Measurements from ENCODE around the gene WRNIP1. TPM values are rescaled to one million over a fixed set of nuclear protein-coding genes. Genes with fewer than 3 reads are reported as not detected.

Gene WRNIP1
- polyA plus RNA-seq, 1 donor = 49.3 TPM

Other genes with a start within 250 kb of the WRNIP1 start
- gene MYLK4, start 14.5 kb upstream of the WRNIP1 start, polyA plus RNA-seq (ENCODE audit: insufficient read length) = 12.3 TPM
- 14.4 TPM for gene SERPINB1, start 76.5 kb downstream of the WRNIP1 start, polyA plus RNA-seq (ENCODE audit: insufficient read length)
- 3.2 TPM for gene SERPINB9, start 137.9 kb downstream of the WRNIP1 start, polyA plus RNA-seq (ENCODE audit: insufficient read length)
- 91.7 TPM for gene SERPINB6, start 206.2 kb downstream of the WRNIP1 start, polyA plus RNA-seq (ENCODE audit: insufficient read length)
- gene NQO2, start 234.5 kb downstream of the WRNIP1 start, polyA plus RNA-seq (ENCODE audit: insufficient read length) = 16.4 TPM